LHCN-M2 (cell line): ENCODE results near the gene BLOC1S3. TPM values are rescaled to one million over a fixed set of nuclear protein-coding genes. Genes with fewer than 3 reads are reported as not detected.

Experiments
- DNase-seq: peaks from one replicate; pipeline ENCODE4 v3.0.0-alpha.2; 2012; ENCODE audit warnings: low read depth
- polyA plus RNA-seq: library from polyadenylated mRNA; unstranded; fragments of >200 nt; gene quantifications from one replicate; pipeline ENCODE4 v1.2.1, GENCODE V29; 2012; ENCODE audit warnings: missing spikeins
- total RNA-seq: library from RNA; depleted of rRNA; stranded (reverse); fragments of >200 nt; gene quantifications from 2 replicates; pipeline ENCODE4 v1.2.3, GENCODE V29; 2014; rRNA removed

The BLOC1S3 gene, protein sequence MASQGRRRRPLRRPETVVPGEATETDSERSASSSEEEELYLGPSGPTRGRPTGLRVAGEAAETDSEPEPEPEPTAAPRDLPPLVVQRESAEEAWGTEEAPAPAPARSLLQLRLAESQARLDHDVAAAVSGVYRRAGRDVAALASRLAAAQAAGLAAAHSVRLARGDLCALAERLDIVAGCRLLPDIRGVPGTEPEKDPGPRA
- 5.9 and 7.1 TPM in 2 replicates for total RNA-seq
- 5.5 TPM for polyA plus RNA-seq

DNA sequence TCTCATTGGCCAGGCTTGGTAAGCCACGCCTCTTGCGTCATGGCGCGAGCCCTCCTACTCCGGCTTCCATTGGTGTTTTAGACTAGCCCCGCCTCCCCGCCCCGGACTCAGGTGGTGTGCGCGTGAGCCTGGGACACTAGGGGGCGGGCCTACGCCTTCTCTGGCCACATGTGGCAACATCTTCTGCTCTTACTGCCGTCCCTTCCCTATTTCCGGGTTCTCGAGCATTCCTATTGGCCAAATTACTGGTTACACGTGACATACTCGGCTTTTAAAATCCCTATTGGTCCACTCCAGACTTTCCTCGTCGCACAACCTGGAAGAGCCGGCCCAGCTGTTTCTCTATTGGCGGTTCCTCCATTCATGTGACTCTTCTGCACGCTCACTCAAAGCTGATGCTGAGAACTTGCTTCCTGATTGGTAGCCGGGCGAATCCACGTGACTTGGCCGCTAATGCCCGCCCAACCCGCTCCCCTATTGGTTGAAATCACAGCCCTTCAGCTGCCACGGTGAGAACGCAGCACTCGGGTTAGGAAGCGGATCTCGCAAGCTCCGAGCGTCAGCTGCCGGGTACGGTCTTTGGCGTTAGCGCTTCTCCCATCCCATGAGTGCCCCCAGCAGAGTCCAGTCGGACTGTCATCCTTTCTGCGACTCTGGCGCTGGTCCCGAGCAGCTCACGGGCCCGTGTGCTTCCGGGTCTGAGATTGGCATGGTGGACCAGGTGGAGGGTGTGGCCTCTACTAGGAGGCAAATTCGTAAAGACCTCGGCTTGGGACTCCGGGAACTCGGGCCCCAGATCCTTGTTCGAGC, at the start of gene BLOC1S3:
Gene BLOC1S3, plus strand, starts transcription at position 523 of the 810 bp plus-strand sequence. CDS start 513 bp downstream, outside the sequence.
- peak; percentile 100 for DNase-seq

DNA sequence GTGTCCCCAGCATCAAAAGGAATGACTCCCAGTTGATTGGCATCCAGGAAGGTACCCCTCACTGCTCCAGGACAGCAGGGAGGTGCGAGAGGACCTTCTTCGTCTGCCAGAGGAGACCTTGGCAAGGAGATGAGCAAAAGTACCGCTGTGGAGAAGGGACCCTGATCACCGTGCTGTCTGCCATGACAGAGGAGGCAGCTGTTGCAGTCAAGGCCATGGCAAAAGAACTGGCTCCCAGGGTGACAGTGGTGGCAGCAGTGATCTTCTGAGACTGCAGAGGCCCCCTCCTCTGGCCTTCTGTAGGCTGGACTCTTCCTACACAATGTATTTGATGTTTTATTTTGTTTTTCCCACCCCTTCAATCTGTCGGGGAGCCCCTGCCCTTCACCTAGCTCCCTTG, 49.8 kb upstream of the BLOC1S3 start:
- no peak for DNase-seq

DNA sequence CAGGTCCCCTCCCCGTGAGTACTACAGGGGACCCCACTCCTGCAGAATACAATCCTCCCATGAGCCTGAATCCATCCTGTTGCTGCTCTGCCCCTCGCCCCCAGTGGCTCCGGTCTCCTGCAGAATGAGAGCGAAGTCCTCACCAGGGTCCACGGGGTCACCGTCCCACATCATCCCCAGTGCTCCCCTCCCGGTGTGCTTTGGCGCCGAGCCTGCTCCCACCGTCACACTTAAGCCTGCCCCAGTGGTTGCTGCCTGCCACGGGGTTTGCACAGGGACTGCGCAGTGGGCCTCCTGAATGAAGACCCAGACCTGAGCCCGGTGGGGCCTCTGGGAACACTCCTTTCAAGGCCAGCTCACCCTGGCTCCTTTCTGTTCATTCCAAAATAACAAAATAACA, 48.3 kb upstream of the BLOC1S3 start:
- DNase-seq: no peak

DNA sequence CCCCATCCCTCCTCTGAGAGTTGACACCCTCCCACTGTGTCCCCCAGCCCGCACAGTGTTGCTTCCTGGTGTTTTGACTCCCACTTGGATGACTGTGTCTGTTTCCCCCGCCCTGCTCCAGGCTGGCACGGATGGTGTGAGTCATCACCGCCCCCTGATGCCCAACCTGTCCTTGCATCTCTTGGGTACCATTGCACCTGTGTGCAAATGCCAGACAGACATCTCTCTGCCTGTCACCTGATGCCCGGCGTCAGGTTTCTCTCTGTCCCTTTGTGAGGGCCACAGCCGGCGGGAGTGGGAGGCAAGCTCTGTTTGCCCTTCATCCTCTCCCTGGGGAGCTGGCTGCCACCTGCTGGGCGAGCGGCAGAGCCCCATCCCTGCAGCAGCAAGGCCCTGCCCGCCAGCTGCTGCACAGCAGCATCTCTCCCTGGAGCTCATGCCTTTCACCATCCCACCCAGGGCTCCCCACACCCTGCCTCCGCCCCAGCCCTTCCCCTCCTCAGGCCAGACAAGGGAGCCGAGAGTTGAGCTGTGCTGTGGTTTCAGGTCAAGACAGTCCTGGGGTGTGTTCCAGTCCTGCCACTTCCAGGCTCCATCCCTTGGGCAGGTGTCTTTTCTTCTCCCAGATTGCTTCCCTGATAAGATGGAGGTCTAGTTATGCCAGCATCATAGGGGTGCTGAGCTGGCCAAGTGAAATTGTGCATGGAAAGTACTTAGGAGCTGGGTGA, 47.5 kb upstream of the BLOC1S3 start:
- peak; percentile 50 for DNase-seq

DNA sequence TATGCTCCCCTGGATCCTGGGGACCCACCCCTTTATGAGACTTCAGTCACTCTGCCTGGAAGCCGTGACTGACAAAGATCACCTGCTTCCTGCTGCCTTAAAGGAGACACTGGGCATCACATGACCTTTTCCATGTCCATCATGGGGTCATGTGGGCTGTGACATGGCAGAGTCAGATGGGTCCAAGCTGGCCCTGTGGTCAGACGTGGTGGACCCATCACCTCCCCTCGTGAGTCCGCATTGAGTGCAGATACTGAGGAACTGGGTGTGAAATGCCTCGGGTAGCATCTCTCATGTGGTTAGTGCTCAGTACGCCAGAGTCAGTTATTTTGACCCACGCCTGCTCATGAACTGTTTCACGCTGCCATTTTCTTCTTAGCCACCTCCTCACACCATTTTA, 44.9 kb upstream of the BLOC1S3 start:
- no peak for DNase-seq

DNA sequence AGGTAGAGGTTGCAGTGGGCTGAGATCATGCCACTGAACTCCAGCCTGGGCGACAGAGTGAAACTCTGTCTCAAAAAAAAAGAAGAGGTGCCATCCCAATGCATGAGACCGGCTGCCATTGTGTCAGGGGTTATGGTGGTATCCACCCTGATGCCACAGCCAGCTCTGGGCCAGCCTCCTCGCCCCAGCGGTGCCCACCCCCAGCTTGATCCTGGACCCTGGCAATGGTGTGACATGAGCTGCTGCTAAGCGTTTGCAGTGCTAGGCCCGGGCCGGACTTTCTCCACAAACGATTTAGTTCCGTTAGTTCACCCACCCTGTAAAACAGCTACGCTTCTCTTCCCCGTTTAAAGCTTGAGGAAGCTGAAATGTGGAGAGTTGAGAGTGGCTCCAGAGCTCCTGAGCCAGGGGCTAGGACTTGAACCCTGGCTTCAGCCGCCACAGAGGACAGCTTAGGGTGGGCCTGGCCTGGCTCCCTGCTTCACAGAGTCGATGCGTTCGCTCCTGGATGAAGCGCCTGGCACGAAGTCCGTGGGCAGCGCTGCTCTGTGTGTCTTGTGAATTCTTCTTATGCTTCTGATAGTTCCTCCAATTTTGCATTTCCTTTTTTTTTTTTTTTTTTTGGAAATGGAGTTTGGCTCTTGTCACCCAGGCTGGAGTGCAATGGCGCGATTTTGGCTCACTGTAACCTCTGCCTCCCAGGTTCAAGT, 43.3 kb upstream of the BLOC1S3 start:
- DNase-seq: no peak

DNA sequence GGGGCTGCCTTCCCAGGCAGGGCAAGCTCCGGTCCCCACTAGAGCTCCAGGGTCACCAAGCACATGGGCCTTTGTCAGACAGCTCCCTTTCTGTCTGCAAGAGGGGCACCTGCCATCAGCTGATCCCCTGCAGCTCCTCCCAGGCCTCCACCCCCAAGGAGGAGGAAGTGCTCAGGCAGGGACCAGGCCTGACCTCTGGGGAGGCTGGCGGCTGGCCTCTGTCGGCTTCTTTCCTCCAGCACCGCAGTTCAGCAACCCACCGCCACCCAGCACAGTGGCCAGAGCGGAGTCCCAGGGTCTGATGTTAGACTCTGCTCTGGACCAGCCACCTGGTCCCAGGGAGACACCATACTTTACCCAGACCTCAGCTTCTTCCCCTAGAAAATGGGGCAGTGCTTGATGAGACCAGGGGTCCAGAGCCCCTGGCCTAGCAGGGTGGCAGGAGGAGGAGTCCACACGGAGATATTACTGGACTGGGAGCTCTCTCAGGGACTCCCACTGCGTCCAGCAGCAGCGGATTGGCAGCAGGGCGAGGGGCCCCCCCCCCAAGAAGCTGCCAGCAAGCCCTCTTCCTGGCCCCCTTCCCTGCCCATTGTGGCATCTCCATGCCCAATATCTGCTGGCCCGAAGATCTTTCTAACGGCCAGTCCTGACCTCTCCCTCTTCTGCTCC, 41.9 kb upstream of the BLOC1S3 start:
- DNase-seq: no peak

DNA sequence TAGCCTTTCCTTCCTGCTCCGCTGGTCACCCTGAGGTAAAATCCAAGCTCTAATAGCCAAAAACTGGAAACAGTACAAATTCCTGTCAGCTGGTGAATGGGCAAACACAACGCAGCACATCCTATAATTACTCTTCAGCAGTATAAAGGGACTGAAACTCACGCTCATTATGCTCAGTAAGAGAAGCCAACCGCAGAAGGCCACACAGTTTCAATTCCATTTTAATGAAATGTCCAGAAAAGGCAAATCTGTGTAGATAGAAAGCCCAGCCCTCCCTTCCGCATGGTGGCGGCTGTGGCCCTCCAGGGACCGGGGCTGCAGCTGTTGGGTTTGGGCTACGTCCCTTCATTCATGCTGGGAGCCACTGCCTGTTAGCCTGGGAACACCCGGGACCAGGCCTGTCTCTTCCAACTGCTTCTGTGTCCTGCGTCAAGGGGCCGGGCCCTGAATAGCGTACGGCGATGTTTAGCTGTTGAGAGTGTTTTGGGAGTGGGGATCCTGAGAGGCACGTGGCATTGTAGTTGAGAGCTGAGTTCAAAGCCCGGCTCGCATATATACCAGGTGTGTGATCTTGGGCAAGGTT, 41.3 kb upstream of the BLOC1S3 start:
- peak; percentile 62 for DNase-seq

DNA sequence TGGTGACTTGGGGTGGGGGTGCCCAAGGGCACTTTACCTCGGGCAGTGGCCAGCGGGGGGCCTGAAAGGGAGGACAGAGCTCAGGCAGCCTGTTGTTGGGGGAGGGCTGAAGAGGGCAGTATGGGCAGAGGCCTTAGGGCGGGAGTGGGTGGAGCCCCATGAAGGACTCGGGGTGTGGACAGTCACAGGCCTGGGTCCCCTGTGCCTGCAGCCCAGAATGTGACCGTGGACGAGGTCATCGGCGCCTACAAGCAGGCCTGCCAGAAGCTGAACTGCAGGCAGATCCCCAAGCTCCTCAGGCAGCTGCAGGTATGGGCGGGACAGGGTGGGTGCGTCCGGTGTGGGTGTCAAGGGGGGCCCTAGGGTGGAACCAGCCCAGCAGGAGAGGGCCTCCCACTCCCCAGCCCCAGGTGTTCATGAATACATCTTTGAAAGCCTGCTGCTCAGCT, 40.3 kb upstream of the BLOC1S3 start:
- no peak for DNase-seq

DNA sequence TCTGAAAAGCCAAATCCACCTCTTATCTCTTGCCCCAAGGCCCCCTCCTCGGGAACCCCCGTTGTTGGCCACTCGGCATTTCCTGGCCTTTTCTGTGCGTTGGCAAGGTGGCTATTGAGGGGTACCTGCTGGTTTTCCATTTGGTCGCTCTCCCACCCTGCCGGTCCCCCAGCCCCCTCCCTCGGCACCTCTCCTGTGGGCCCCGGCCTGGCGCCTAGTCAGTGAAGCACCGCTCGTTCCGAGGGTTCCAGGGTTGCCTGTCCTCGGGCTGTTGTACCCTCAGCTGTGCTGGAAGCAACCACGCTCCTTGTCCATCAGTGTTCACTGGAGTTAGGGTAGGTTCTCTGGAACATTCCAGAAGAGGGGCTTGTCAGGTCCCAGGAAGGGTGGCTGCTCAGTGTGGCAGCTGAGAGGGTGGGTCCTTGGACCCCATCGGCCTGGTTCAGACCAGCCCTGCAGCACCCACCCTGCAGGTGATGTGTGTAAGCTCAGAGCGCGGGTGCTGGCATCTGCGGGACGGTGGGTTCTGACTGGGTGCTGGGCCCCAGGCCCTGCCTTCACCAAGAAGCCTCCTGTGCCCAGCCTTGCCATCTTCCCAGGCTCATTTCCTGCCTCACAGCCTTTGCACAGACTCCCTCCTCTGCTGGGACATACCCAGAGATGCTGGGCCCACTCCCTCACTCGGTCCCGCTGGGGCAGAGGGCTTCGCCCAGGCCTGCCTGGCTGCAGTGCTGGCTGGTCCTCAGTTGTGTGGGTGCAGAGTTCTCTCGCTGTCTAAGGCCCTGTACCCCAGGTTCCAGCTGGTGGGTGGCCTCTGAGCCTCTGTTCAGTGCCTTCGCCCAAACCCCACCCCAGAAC, 39.1 kb upstream of the BLOC1S3 start:
- no peak for DNase-seq

DNA sequence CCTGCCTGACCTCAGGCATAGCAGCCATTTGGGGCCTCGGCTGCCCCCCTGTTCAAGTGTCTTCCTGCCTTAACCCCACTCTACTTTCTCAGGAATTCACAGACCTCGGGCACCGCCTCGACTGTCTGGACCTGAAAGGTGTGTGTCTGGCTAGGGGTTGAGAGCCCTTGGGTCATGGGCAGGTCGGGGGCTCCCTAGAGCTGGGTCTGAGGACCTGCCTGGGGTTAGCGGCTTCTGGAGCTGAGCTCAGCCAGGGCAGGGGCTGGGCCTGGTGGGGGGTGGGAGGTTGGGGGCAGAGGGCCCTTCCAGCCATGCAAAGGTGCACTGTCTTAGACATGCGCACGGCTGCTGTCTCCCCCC, 38.5 kb upstream of the BLOC1S3 start:
- DNase-seq: no peak

DNA sequence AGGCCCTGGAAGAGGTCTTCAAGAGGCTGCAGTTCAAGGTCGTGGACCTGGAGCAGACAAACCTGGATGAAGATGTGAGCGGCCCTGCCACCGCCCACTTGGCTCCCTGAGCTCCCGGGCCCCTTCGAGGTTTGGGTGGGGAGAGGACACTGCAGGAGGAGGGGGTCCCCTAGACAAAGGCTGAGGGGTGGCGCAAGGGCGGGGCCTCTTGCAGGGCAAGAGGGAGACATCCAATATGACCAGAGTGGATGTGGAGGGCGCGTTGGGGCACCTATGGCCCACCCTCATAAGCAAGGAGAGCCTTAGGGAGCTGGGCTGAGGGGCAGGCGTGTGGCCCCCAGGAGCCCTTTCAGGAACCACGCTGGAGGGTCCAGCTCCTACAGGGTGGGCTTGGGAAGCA, 38.1 kb upstream of the BLOC1S3 start:
- no peak for DNase-seq

DNA sequence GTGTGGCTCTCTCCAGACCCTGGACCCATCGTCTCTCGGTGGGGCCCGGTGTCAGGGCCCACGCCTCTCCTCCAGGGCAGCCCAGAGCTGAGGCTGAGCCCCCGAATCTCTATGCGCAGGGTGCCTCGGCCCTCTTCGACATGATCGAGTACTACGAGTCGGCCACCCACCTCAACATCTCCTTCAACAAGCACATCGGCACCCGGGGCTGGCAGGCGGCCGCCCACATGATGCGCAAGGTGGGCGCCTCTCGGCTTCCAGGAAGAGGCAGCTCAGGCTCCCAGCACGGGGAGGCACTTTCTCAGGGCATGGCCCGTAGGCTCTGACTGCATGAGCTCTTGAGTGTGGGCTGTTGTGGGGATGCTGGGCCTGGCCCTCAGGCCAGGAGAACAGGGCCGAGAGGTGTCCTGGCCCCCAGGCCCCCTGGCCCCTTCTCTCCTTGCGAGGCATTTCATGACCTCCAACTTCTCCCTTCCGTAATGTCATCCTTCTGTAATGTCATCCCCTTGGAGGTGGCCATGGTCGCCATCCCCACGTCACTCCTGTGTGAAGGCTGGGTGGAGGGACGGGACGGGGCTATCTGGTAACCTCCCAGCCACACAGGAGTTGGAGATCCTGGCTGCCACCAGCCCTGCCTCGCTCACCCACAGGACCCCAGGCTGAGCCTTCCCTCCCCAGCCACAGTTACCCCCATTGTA, 37.2 kb upstream of the BLOC1S3 start:
- no peak for DNase-seq

DNA sequence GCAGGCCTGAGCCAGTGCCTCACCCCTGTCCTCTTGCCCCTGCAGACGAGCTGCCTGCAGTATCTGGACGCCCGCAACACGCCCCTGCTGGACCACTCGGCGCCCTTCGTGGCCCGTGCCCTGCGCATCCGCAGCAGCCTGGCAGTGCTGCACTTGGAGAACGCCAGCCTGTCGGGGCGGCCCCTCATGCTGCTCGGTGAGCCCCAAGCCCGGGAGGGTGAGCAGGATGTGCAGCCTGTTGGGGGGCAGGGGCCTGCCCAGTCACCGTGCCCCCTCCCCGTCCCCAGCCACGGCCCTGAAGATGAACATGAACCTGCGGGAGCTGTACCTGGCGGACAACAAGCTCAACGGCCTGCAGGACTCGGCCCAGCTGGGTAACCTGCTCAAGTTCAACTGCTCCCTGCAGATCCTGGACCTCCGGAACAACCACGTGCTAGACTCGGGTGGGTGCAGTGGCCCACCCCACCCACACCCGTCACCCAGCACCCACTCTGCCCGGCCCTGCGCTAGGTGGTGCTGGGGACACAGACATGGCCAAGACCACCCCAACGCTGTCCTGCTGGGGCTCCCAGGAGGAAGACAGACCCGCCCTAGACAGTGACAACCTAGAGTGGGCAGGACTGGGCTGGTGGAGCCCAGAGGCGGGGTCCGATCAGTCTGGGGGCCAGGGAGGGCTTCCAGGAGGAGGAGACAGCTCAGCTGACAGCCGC, 36.4 kb upstream of the BLOC1S3 start:
- no peak for DNase-seq

DNA sequence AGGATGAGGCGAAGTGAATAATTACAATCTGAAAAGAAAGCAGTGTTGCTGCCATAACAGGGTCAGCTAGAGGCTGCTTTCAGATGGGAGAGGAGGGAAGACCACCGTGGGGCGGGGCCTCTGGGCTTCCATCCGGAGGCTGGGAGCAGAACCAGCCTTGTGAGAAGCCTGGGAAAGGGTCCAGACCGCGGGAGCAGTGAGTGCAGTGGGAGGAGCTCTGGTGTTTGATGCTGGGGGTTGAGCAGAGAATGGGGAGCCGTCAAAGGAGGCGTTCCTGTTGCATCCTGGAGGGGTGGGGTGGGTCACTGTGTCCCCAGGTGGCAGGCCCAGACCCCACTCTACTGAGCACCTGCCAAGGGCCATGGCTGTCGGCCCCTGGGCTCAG, 35.9 kb upstream of the BLOC1S3 start:
- DNase-seq: no peak

DNA sequence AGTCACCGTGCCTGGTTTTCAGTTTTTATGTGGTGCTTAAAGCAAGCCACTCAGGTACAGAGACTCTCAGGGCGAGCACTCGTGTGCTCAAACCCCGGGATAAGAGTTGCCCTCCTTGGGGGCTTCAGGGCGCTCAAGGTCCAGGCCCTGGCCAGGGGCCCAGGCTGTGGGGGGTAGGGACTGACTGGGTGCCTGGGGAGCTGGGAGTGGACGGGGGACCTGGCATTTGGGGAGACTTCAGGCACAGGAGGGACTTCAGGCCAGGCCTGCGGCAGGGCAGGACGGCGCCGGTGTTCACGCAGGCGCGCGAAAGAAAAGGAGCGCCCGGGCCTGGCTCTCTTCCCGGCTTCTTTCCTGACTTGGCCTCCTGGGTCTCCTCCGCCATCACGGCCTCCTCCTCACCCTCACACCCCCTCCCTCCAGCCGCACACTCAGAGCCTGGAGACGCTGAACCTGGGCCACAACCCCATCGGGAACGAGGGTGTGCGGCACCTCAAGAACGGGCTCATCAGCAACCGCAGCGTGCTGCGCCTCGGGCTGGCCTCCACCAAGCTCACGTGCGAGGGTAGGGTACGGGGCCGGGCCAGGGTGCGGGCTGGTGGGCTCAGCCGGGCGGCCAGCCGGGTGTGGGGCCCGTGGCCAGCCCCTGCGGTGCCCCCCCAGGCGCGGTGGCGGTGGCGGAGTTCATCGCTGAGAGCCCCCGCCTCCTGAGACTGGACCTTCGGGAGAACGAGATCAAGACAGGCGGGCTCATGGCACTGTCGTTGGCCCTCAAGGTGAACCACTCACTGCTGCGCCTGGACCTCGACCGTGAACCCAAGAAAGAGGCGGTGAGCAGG, 33.9 kb upstream of the BLOC1S3 start:
- DNase-seq: no peak

DNA sequence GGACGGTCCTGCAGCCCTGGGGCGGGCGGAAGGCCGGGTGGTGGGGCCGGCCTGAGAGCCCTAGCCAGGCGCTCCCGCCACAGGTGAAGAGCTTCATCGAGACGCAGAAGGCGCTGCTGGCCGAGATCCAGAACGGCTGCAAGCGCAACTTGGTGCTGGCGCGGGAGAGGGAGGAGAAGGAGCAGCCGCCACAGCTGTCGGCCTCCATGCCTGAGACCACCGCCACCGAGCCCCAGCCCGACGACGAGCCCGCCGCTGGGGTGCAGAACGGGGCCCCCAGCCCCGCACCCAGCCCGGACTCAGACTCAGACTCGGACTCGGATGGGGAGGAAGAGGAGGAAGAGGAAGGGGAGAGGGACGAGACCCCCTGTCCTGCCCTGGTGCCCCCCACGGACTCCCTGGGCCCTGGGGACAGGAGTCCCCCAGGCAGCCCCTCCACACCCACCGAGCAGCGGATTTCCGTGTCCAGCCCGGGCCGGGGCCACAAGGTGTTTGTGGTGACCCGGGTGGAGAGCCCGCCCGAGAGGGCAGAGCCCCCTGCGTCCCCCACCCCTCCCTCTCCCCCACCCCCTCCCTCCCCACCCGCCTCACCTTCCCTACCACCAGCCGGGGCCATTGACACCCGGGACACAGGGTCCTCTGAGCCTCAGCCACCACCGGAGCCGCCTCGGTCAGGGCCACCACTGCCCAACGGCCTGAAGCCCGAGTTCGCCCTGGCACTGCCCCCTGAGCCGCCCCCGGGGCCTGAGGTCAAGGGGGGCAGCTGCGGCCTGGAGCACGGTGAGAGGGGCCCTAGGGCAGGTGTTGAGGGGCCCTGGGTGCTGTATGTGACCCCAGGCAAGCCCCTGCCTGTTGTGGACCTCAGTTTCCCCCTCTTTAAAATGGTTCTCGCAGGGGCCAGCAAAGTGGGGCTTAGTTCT, 33.1 kb upstream of the BLOC1S3 start:
- no peak for DNase-seq
